GM13976 (cell line): ENCODE measurements around the gene PLEKHF1.

Experiments used
- DNase-seq: peaks from one replicate; pipeline ENCODE4 v3.0.0; 2012; ENCODE audit warnings: low spot score
- in situ Hi-C: fragments of 300-500 bp; cut with MboI; formaldehyde crosslinking; loops from one replicate; pipeline ENCODE4 v1.12.0; 2022; ENCODE audit warnings: low sequenced_read_pairs, mixed read lengths, inconsistent platforms; ENCODE audit not compliant: unreplicated experiment
- TF ChIP-seq, protein P1 (sequence below): IDR thresholded peaks from 2 replicates; pipeline ENCODE4 v1.5.1; 2012; ENCODE audit warnings: borderline replicate concordance, mild to moderate bottlenecking; ENCODE audit not compliant: insufficient read depth; ENCODE audit errors: extremely low read depth, missing control alignments, control extremely low read depth

Gene PLEKHF1

DNA sequence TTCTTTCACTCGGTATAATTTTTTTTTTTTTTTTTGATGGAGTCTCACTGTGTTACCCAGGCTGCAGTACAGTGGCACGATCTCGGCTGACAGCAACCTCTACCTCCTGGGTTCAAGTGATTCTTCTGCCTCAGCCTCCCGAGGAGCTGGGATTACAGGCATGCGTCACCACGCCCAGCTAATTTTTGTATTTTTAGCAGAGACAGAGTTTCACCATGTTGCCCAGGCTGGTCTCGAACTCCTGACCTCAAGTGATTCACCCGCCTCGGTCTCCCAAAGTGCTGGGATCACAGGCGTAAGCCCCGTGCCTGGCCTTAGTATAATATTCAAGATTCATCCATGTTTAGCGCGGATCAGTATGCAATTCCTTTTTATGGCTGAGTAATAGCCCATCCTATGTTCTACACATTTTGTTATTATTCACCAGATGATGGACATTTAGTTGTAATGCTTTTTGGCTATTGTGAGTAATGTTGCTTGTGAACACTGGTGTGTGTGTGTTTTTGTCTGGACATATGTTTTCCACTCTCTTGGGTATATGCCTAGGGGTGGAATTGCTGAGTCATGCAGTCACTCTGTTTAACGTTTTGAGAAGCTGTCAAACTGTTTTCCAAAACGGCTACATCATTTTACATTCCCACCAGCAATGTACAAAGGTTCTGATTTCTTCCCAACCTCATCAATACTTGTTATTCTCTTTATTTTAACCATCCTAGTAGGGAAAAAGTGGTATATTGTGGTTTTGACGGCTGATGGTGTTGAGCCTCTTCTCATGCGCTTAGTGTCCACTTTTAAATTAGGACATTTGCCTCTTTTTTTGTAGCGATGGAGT is 22.9 kb downstream of the PLEKHF1 start:
- in situ Hi-C loops = loop anchor here (10.0 kb wide), 1 partner anchor 73 kb away; no protein-coding TSS in a partner anchor
- TF ChIP-seq, protein P1, sequence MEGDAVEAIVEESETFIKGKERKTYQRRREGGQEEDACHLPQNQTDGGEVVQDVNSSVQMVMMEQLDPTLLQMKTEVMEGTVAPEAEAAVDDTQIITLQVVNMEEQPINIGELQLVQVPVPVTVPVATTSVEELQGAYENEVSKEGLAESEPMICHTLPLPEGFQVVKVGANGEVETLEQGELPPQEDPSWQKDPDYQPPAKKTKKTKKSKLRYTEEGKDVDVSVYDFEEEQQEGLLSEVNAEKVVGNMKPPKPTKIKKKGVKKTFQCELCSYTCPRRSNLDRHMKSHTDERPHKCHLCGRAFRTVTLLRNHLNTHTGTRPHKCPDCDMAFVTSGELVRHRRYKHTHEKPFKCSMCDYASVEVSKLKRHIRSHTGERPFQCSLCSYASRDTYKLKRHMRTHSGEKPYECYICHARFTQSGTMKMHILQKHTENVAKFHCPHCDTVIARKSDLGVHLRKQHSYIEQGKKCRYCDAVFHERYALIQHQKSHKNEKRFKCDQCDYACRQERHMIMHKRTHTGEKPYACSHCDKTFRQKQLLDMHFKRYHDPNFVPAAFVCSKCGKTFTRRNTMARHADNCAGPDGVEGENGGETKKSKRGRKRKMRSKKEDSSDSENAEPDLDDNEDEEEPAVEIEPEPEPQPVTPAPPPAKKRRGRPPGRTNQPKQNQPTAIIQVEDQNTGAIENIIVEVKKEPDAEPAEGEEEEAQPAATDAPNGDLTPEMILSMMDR = no peak
- no peak for DNase-seq

DNA sequence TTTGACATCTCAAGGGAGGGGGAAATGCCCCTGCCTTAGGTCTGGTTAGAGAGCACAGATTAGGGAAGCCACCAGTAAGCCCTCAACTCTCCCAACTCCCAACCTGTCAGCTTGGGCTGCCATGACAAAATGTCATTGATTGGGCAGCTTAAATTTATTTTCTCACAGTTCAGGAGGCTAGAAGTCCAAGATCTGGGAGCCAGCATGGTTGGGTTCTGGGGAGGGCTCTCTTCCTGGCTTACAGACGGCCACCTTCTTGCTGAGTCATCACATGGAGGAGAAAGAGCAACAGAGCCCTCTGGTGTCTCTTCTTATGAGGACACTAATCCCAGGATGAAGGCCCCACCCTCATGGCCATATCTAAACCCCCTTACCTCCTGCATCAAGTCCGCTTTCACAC is 25.6 kb downstream of the PLEKHF1 start:
- in situ Hi-C loops = no loop called here
- peak; percentile 64 for DNase-seq
- TF ChIP-seq, protein P1 = peak; percentile 39

DNA sequence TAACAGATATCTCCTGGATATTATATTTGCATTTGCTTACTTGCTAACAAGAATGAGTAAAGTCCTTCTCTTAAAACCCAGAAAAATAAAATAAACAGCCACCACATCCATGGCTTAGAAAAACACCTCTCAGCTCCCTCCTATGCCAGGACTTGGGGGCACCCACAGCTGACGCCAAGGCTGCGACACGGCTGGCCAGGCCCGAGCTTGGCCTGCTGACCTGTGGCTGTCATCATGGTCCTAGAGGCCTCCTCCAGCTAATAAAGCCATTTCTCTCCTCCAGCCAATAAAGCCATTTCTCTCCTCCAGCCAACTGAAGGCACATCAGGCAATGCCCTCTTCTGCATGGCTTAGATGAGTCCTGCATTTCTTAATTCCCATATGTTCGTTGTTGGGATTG is 28.9 kb downstream of the PLEKHF1 start:
- in situ Hi-C loops = no loop called here
- no peak for DNase-seq
- TF ChIP-seq, protein P1 = no peak

DNA sequence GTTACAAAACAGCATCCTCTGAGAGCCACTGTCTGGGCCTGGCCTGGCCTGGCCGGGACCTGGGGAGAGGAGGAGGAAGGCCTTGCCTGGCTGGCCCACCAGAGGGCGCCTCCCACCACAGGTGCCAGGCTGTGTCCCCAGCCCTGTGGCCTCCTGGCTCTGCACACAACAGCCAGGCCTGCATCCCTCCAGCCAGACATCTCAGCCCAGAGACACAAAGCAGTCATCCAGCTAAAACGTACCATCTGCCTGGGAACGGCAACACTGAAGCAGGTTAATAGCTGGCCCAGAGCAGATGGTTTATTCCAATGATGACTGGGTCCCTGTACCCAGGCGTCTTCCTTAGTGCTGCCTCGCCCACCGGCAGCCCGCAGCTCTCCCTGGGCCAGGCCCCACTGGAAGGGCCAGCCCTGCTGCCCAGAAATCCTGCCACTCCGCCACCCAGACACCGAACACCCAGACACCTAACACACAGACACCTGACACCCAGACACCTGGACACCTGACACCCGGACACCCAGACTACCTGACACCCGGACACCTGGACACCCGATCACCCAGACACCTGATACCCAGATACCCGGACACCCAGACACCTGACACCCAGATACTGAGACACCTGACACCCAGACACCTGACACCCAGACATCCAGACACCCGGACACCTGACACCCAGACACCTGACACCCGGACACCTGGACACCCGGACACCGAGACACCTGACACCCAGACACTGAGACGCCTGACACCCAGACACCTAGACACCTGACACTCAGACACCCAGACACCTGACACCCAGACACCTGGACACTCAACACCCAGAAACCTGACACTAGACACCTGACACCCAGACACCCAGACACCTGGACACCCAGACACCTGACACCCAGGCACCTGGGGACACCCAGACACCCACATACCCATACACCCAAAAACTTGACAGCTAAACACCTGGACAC is 29.7 kb downstream of the PLEKHF1 start:
- DNase-seq = peak; percentile 88
- in situ Hi-C loops = no loop called here
- TF ChIP-seq, protein P1 = peak; percentile 92

DNA sequence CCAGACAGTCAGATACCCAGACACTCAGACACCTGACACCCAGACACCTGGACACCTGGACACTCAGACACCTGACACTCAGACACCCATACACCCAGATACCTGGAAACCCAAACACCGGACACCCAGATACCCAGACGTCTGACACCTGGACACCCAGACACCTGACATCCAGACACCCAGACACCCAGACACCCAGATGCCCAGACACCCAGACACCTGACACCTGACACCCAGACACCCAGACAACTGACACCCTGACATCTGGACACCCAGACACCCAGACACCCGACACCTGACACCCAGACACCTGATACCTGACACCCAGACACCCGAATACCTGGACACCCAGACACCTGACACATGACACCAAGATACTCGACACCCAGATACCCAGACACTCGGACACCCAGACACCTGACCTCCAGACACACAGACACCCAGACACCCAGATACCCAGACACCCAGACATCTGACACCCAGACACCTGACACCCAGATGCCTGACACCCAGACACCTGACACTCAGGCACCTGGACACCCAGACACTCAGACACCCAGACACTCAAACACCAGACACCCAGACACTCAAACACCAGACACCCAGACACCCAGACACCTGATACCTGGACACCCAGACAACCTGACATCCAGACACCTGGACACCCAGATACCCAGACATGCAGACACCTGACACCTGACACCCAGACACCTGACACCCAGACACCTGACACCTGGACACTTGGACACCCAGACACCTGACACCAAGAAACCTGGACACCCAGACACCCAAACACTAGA is 30.7 kb downstream of the PLEKHF1 start:
- TF ChIP-seq, protein P1 = no peak
- no peak for DNase-seq
- in situ Hi-C loops = no loop called here

DNA sequence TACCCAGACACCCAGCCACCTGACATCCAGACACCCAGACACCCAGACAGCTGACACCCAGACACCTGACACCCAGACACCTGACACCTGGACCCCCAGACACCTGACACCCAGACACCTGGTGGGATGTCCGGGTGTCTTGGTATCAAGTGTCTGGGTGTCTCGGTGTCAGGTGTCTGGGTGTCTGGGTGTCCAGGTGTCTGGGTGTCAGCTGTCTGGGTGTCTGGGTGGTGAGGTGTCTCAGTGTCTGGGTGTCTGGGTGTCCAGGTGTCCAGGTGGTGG is 31.2 kb downstream of the PLEKHF1 start:
- in situ Hi-C loops = no loop called here
- TF ChIP-seq, protein P1 = no peak
- DNase-seq = no peak
